NOMO-1 (cell line): ENCODE results near the gene RB1.

Experiments
- DNase-seq, 2 experiments: peaks; one replicate each; lab custom pipeline; 2025; ENCODE audit not compliant: unreplicated experiment in 2 of 2; lab: John Stamatoyannopoulos, UW

Gene RB1

GRCh38 chr13:48303359-48304142 is at the start of gene RB1:
TSS of gene RB1 (plus strand) at chr13:48303751. CDS start at chr13:48303913, 162 bp downstream.
- DNase-seq: peak; percentile 86 to 90

GRCh38 chr13:48253849-48254248 is 49.7 kb upstream of the RB1 start:
- no peak for DNase-seq

GRCh38 chr13:48255090-48255489 is 48.5 kb upstream of the RB1 start:
- DNase-seq: no peak

- no peak for DNase-seq
Measured at GRCh38 chr13:48255954-48256353, 47.6 kb upstream of the RB1 start.

GRCh38 chr13:48258002-48258401 is 45.5 kb upstream of the RB1 start:
- no peak for DNase-seq

- DNase-seq: no peak
Measured at GRCh38 chr13:48258430-48258829, 45.1 kb upstream of the RB1 start.

GRCh38 chr13:48260970-48261369 is 42.6 kb upstream of the RB1 start:
- no peak for DNase-seq

- no peak for DNase-seq
Measured at GRCh38 chr13:48263196-48263595, 40.4 kb upstream of the RB1 start.

GRCh38 chr13:48264058-48264457 is 39.5 kb upstream of the RB1 start:
- DNase-seq: peak in 1 of 2 experiments; percentile 62

GRCh38 chr13:48265217-48265815 is 38.2 kb upstream of the RB1 start:
- DNase-seq: no peak

- no peak for DNase-seq
Measured at GRCh38 chr13:48266150-48266549, 37.4 kb upstream of the RB1 start.

- no peak for DNase-seq
Measured at GRCh38 chr13:48266701-48267639, 36.6 kb upstream of the RB1 start.

- DNase-seq: no peak
Measured at GRCh38 chr13:48268019-48268418, 35.5 kb upstream of the RB1 start.

GRCh38 chr13:48273346-48273745 is 30.2 kb upstream of the RB1 start:
- DNase-seq: no peak

- DNase-seq: no peak
Measured at GRCh38 chr13:48275507-48275906, 28.0 kb upstream of the RB1 start.

GRCh38 chr13:48278806-48279205 is 24.7 kb upstream of the RB1 start:
- DNase-seq: no peak

GRCh38 chr13:48281556-48281955 is 22.0 kb upstream of the RB1 start:
- DNase-seq: no peak

GRCh38 chr13:48291730-48292129 is 11.8 kb upstream of the RB1 start:
- DNase-seq: no peak

GRCh38 chr13:48292650-48293049 is 10.9 kb upstream of the RB1 start:
- DNase-seq: no peak

- DNase-seq: no peak
Measured at GRCh38 chr13:48294653-48295052, 8.9 kb upstream of the RB1 start.

- DNase-seq: no peak
Measured at GRCh38 chr13:48295271-48295670, 8.3 kb upstream of the RB1 start.
